HS-5 (cell line): Measurements from ENCODE around the gene MSLN.
A peak's percentile ranks its signal among the peaks of the same experiment; 100 is the strongest.

ENCODE experiments used
- DNase-seq: peaks from one replicate; pipeline ENCODE4 v3.0.0-alpha.2; 2012; ENCODE audit warnings: low read depth

MSLN gene

GRCh38 chr16:776824-777223 lies 16.3 kb downstream of the MSLN start:
- DNase-seq: no peak

- no peak for DNase-seq
Observed at GRCh38 chr16:777826-778225, 17.3 kb downstream of the MSLN start.

- no peak for DNase-seq
Observed at GRCh38 chr16:778447-778846, 17.9 kb downstream of the MSLN start.

GRCh38 chr16:778909-779527 lies 18.5 kb downstream of the MSLN start:
- no peak for DNase-seq

GRCh38 chr16:779561-779960 lies 19.0 kb downstream of the MSLN start:
- DNase-seq: no peak

- no peak for DNase-seq
Observed at GRCh38 chr16:780296-780695, 19.8 kb downstream of the MSLN start.

- DNase-seq: no peak
Observed at GRCh38 chr16:781346-782010, 20.9 kb downstream of the MSLN start.

GRCh38 chr16:782258-782657 lies 21.7 kb downstream of the MSLN start:
- DNase-seq: no peak

- DNase-seq: no peak
Observed at GRCh38 chr16:782766-783403, 22.4 kb downstream of the MSLN start.

- DNase-seq: no peak
Observed at GRCh38 chr16:783404-784161, 23.0 kb downstream of the MSLN start.

GRCh38 chr16:784431-784830 lies 23.9 kb downstream of the MSLN start:
- DNase-seq: no peak

GRCh38 chr16:785563-786535 lies 25.3 kb downstream of the MSLN start:
- no peak for DNase-seq

GRCh38 chr16:787321-787966 lies 26.9 kb downstream of the MSLN start:
- no peak for DNase-seq

- no peak for DNase-seq
Observed at GRCh38 chr16:787978-788398, 27.5 kb downstream of the MSLN start, which contains the start of gene RPUSD1. Gene RPUSD1 (minus strand): TSS chr16:788381. CDS start chr16:787737, 644 bp downstream.

GRCh38 chr16:788399-789126 lies 28.0 kb downstream of the MSLN start, which contains the start of gene CHTF18:
Gene CHTF18 (plus strand): TSS chr16:788620. CDS start chr16:788685, 65 bp downstream.
- peak; percentile 9 for DNase-seq

GRCh38 chr16:789191-789850 lies 28.8 kb downstream of the MSLN start:
- no peak for DNase-seq

- no peak for DNase-seq
Observed at GRCh38 chr16:790086-790485, 29.6 kb downstream of the MSLN start.

GRCh38 chr16:791131-791530 lies 30.6 kb downstream of the MSLN start:
- DNase-seq: no peak

- DNase-seq: no peak
Observed at GRCh38 chr16:792221-792995, 31.9 kb downstream of the MSLN start.
